HEK293 (cell line): ENCODE data around the gene CCDC149.

Experiments
- CTCF ChIA-PET: fragments of 350-600 bp; formaldehyde crosslinking; extraction: SDS; loops from one replicate; lab custom pipeline; 2021; ENCODE audit warnings: antibody characterized with exemption; lab: Yijun Ruan, JAX
- POLR2A ChIA-PET: fragments of 300-600 bp; formaldehyde crosslinking; extraction: SDS; loops from one replicate; lab custom pipeline; 2020; ENCODE audit warnings: antibody characterized with exemption, inconsistent platforms; lab: Yijun Ruan, JAX
- H3K27ac ChIP-seq: fragments of 200-500 bp; sonication (Bioruptor generic); 2 replicates; pipeline ENCODE4 v1.5.1; 2014; ENCODE audit warnings: low read depth, low read length, control low read depth, inconsistent platforms; ENCODE audit errors: extremely low read depth
- H3K36me3 ChIP-seq, 2 experiments: fragments of 200-500 bp in 1 of 2; sonication (Bioruptor generic) in 1 of 2; 1 replicate in 1 of 2; 2 replicates in 1 of 2; pipeline ENCODE4 v1.5.1; 2014 to 2017; ENCODE audit warnings: inconsistent platforms in 2 of 2, low read length in 2 of 2; ENCODE audit not compliant: control insufficient read depth in 2 of 2, insufficient read depth in 1 of 2
- H3K4me1 ChIP-seq: fragments of 200-500 bp; sonication (Bioruptor generic); 2 replicates; pipeline ENCODE4 v1.5.1; 2014; ENCODE audit warnings: mild to moderate bottlenecking, low read length, inconsistent platforms; ENCODE audit not compliant: control insufficient read depth, insufficient read depth
- H3K4me3 ChIP-seq: 2 replicates; pipeline ENCODE4 v1.5.1; 2011; ENCODE audit warnings: low read depth, mild to moderate bottlenecking, control low read depth, low read length, moderate library complexity
- H3K9me3 ChIP-seq: fragments of 200-500 bp; sonication (Bioruptor generic); 2 replicates; pipeline ENCODE4 v1.5.1; 2014; ENCODE audit warnings: low read depth, low read length, inconsistent platforms; ENCODE audit not compliant: control insufficient read depth, insufficient read depth
- EGR2 ChIP-seq: fragments of 450-650 bp; formaldehyde crosslinking; IDR thresholded peaks from 2 replicates; pipeline ENCODE4 v1.5.1; 2016; ENCODE audit warnings: low read depth, missing biosample characterization, missing genetic modification characterization
- HOXD13 ChIP-seq: sonication (generic); formaldehyde crosslinking; IDR thresholded peaks from 2 replicates; pipeline ENCODE4 v1.8.0; 2022; ENCODE audit warnings: missing genetic modification reagents, borderline replicate concordance
- IKZF3 ChIP-seq: fragments of 450-650 bp; IDR thresholded peaks from 2 replicates; pipeline ENCODE4 v1.5.0; 2018; ENCODE audit warnings: missing biosample characterization, mild to moderate bottlenecking, missing genetic modification characterization, moderate library complexity
- ZBTB1 ChIP-seq: fragments of 450-650 bp; formaldehyde crosslinking; IDR thresholded peaks from 2 replicates; pipeline ENCODE4 v1.5.1; 2016; ENCODE audit warnings: missing biosample characterization, missing genetic modification characterization
- ZBTB21 ChIP-seq: fragments of 450-650 bp; formaldehyde crosslinking; IDR thresholded peaks from 2 replicates; pipeline ENCODE4 v1.5.1; 2017; ENCODE audit warnings: missing biosample characterization, missing genetic modification characterization
- ZIC2 ChIP-seq: fragments of 450-650 bp; formaldehyde crosslinking; IDR thresholded peaks from 2 replicates; pipeline ENCODE4 v1.5.1; 2016; ENCODE audit warnings: missing biosample characterization, missing genetic modification characterization
- ZNF311 ChIP-seq: fragments of 450-650 bp; formaldehyde crosslinking; IDR thresholded peaks from 2 replicates; pipeline ENCODE4 v1.5.1; 2017; ENCODE audit warnings: missing biosample characterization, missing genetic modification characterization, borderline replicate concordance
- ZNF341 ChIP-seq: fragments of 450-650 bp; formaldehyde crosslinking; IDR thresholded peaks from 2 replicates; pipeline ENCODE4; 2016; ENCODE audit warnings: low read depth, missing biosample characterization, missing genetic modification characterization
- ZNF354C ChIP-seq: fragments of 450-650 bp; formaldehyde crosslinking; IDR thresholded peaks from 2 replicates; pipeline ENCODE4 v1.5.1; 2016; ENCODE audit warnings: missing biosample characterization, missing genetic modification characterization, low read depth, borderline replicate concordance
- ZNF561 ChIP-seq: fragments of 450-650 bp; IDR thresholded peaks from 2 replicates; pipeline ENCODE4 v1.5.1; 2018; ENCODE audit warnings: missing biosample characterization, missing genetic modification characterization, borderline replicate concordance
- ZNF600 ChIP-seq: fragments of 450-650 bp; formaldehyde crosslinking; IDR thresholded peaks from 2 replicates; pipeline ENCODE4 v1.5.1; 2016; ENCODE audit warnings: missing biosample characterization, missing genetic modification characterization
- ZNF654 ChIP-seq: fragments of 450-650 bp; formaldehyde crosslinking; IDR thresholded peaks from 2 replicates; pipeline ENCODE4 v1.5.1; 2016; ENCODE audit warnings: low read depth, missing biosample characterization, missing genetic modification characterization
- ZNF76 ChIP-seq: fragments of 450-650 bp; formaldehyde crosslinking; IDR thresholded peaks from 2 replicates; pipeline ENCODE4; 2016; ENCODE audit warnings: low read depth, missing biosample characterization, missing genetic modification characterization, borderline replicate concordance
- ZNF768 ChIP-seq: fragments of 450-650 bp; formaldehyde crosslinking; IDR thresholded peaks from 2 replicates; pipeline ENCODE4 v1.5.1; 2018; ENCODE audit warnings: missing biosample characterization, mild to moderate bottlenecking, missing genetic modification characterization
- ZXDB ChIP-seq: fragments of 450-650 bp; formaldehyde crosslinking; IDR thresholded peaks from 2 replicates; pipeline ENCODE4 v1.5.1; 2016; ENCODE audit warnings: missing biosample characterization, missing genetic modification characterization
- TF ChIP-seq, protein P1 (sequence below): fragments of 450-650 bp; formaldehyde crosslinking; IDR thresholded peaks from 2 replicates; pipeline ENCODE4 v1.5.1; 2016; ENCODE audit warnings: missing biosample characterization, missing genetic modification characterization, borderline replicate concordance
- TF ChIP-seq, protein P2 (sequence below): fragments of 450-650 bp; formaldehyde crosslinking; IDR thresholded peaks from 2 replicates; pipeline ENCODE4 v1.5.1; 2016; ENCODE audit warnings: missing biosample characterization, missing genetic modification characterization
- TF ChIP-seq, protein P3 (sequence below): fragments of 450-650 bp; formaldehyde crosslinking; IDR thresholded peaks from 2 replicates; pipeline ENCODE4 v1.5.1; 2016; ENCODE audit warnings: missing biosample characterization, missing genetic modification characterization, borderline replicate concordance
- TF ChIP-seq, protein P4 (sequence below): fragments of 450-650 bp; formaldehyde crosslinking; IDR thresholded peaks from 2 replicates; pipeline ENCODE4 v1.5.0; 2017; ENCODE audit warnings: missing biosample characterization, missing genetic modification characterization, borderline replicate concordance

The CCDC149 gene

DNA sequence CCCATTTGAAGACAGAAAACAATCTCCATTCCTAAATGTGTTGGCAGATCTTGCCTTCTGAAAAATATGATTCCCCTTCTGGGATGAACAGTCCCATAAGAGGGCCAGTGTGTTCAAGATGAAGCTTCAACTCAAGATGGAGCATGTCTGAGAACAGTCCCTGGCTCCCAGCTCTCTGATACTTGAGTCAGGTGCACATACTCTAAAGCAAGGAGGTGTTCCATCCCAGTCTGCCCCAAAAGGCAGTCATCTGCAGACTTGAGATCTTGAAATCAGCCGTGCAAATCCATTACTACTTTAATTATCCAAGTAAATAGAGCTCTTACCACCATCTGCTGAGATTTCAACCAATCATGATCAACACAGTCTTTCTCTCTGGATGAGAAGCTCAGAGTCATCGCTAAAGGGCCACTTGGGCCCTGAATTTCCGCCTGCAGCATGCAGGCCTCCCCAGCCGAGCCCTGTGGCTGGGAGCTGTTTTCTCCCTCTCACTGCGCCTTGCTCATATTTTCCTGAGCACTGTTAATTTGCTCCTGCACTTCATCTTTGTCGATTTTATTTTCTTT, 22.2 kb downstream of the CCDC149 start:
- Histone ChIP-seq H3K27ac (no peak overlapping the region), H3K9me3 (no peaks in the 10 kb centered on the region), H3K36me3 (no peaks in the 10 kb centered on the region), H3K4me1 (no peaks in the 10 kb centered on the region), H3K4me3 (no peak overlapping the region)
- TF ChIP-seq, protein P1, sequence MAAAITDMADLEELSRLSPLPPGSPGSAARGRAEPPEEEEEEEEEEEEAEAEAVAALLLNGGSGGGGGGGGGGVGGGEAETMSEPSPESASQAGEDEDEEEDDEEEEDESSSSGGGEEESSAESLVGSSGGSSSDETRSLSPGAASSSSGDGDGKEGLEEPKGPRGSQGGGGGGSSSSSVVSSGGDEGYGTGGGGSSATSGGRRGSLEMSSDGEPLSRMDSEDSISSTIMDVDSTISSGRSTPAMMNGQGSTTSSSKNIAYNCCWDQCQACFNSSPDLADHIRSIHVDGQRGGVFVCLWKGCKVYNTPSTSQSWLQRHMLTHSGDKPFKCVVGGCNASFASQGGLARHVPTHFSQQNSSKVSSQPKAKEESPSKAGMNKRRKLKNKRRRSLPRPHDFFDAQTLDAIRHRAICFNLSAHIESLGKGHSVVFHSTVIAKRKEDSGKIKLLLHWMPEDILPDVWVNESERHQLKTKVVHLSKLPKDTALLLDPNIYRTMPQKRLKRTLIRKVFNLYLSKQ (tag by site-specific recombination) = no peak
- no peak for TF ChIP-seq EGR2 (tag by site-specific recombination)
- TF ChIP-seq, protein P2, sequence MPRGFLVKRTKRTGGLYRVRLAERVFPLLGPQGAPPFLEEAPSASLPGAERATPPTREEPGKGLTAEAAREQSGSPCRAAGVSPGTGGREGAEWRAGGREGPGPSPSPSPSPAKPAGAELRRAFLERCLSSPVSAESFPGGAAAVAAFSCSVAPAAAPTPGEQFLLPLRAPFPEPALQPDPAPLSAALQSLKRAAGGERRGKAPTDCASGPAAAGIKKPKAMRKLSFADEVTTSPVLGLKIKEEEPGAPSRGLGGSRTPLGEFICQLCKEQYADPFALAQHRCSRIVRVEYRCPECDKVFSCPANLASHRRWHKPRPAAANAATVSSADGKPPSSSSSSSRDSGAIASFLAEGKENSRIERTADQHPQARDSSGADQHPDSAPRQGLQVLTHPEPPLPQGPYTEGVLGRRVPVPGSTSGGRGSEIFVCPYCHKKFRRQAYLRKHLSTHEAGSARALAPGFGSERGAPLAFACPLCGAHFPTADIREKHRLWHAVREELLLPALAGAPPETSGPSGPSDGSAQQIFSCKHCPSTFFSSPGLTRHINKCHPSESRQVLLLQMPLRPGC = no peak
- no peak for TF ChIP-seq ZNF600 (tag by site-specific recombination)
- TF ChIP-seq ZNF561 (tag by site-specific recombination) = no peak
- TF ChIP-seq ZIC2 (tag by site-specific recombination) = no peak
- POLR2A ChIA-PET = no interaction called here
- CTCF ChIA-PET = no interaction called here

DNA sequence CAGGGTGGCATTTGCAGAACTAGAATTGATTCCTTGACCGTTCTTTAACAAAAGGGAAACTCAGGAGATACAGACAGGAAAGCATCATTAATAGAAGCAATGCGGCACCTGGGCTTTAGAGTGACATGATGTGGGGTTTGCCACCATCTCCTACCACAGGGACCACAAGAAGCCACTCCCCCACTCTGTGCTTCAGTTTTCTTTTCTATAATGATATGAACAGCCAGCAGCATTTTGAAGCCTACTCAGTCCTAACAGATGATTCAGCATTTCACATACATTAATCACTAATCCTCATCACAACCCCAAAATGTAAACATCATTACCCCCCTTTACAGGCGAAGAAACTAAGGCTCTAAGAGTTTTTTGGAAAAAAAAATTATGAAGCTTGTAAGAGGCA, 22.9 kb downstream of the CCDC149 start:
- Histone ChIP-seq H3K27ac (no peak overlapping the region), H3K4me3 (no peak overlapping the region), H3K36me3 (no peaks in the 10 kb centered on the region), H3K4me1 (no peaks in the 10 kb centered on the region), H3K9me3 (no peaks in the 10 kb centered on the region)
- CTCF ChIA-PET = no interaction called here
- POLR2A ChIA-PET = no interaction called here
- TF ChIP-seq, protein P2 = no peak
- TF ChIP-seq, protein P3, sequence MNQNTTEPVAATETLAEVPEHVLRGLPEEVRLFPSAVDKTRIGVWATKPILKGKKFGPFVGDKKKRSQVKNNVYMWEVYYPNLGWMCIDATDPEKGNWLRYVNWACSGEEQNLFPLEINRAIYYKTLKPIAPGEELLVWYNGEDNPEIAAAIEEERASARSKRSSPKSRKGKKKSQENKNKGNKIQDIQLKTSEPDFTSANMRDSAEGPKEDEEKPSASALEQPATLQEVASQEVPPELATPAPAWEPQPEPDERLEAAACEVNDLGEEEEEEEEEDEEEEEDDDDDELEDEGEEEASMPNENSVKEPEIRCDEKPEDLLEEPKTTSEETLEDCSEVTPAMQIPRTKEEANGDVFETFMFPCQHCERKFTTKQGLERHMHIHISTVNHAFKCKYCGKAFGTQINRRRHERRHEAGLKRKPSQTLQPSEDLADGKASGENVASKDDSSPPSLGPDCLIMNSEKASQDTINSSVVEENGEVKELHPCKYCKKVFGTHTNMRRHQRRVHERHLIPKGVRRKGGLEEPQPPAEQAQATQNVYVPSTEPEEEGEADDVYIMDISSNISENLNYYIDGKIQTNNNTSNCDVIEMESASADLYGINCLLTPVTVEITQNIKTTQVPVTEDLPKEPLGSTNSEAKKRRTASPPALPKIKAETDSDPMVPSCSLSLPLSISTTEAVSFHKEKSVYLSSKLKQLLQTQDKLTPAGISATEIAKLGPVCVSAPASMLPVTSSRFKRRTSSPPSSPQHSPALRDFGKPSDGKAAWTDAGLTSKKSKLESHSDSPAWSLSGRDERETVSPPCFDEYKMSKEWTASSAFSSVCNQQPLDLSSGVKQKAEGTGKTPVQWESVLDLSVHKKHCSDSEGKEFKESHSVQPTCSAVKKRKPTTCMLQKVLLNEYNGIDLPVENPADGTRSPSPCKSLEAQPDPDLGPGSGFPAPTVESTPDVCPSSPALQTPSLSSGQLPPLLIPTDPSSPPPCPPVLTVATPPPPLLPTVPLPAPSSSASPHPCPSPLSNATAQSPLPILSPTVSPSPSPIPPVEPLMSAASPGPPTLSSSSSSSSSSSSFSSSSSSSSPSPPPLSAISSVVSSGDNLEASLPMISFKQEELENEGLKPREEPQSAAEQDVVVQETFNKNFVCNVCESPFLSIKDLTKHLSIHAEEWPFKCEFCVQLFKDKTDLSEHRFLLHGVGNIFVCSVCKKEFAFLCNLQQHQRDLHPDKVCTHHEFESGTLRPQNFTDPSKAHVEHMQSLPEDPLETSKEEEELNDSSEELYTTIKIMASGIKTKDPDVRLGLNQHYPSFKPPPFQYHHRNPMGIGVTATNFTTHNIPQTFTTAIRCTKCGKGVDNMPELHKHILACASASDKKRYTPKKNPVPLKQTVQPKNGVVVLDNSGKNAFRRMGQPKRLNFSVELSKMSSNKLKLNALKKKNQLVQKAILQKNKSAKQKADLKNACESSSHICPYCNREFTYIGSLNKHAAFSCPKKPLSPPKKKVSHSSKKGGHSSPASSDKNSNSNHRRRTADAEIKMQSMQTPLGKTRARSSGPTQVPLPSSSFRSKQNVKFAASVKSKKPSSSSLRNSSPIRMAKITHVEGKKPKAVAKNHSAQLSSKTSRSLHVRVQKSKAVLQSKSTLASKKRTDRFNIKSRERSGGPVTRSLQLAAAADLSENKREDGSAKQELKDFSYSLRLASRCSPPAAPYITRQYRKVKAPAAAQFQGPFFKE = no peak
- TF ChIP-seq ZNF768 (tag by site-specific recombination) (no peak), ZNF654 (tag by site-specific recombination) (no peak), ZXDB (no peak), ZBTB1 (tag by site-specific recombination) (no peak), ZNF354C (tag by site-specific recombination) (no peak), ZBTB21 (no peak), HOXD13 (CRISPR knock-in tag) (no peak), ZNF341 (tag by site-specific recombination) (no peak), ZNF76 (tag by site-specific recombination) (no peak), ZNF311 (tag by site-specific recombination) (no peak), IKZF3 (tag by site-specific recombination) (no peak)
- TF ChIP-seq, protein P4, sequence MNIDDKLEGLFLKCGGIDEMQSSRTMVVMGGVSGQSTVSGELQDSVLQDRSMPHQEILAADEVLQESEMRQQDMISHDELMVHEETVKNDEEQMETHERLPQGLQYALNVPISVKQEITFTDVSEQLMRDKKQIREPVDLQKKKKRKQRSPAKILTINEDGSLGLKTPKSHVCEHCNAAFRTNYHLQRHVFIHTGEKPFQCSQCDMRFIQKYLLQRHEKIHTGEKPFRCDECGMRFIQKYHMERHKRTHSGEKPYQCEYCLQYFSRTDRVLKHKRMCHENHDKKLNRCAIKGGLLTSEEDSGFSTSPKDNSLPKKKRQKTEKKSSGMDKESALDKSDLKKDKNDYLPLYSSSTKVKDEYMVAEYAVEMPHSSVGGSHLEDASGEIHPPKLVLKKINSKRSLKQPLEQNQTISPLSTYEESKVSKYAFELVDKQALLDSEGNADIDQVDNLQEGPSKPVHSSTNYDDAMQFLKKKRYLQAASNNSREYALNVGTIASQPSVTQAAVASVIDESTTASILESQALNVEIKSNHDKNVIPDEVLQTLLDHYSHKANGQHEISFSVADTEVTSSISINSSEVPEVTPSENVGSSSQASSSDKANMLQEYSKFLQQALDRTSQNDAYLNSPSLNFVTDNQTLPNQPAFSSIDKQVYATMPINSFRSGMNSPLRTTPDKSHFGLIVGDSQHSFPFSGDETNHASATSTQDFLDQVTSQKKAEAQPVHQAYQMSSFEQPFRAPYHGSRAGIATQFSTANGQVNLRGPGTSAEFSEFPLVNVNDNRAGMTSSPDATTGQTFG (tag by site-specific recombination) = no peak
